Muscle layer of colon (tissue), 2 donors: ENCODE data around the gene TMEM184C.

ENCODE experiments used
- H3K27ac ChIP-seq: one replicate; pipeline ENCODE4 v1.7.0; 2013; ENCODE audit warnings: low read depth, mild to moderate bottlenecking, low read length, moderate library complexity
- H3K27me3 ChIP-seq, 2 donors: one replicate each; pipeline ENCODE4 v1.7.0; 2013; ENCODE audit warnings: low read length in 2 of 2, mild to moderate bottlenecking in 2 of 2; ENCODE audit not compliant: insufficient read depth in 2 of 2, control insufficient read depth in 1 of 2
- H3K36me3 ChIP-seq: one replicate; pipeline ENCODE4 v1.7.0; 2013; ENCODE audit warnings: mild to moderate bottlenecking, low read length; ENCODE audit not compliant: insufficient read depth
- H3K4me1 ChIP-seq: one replicate; pipeline ENCODE4 v1.7.0; 2013; ENCODE audit warnings: mild to moderate bottlenecking, low read length; ENCODE audit not compliant: insufficient read depth
- H3K4me3 ChIP-seq, 2 donors: one replicate each; pipeline ENCODE4 v1.7.0; 2013; ENCODE audit warnings: low read length in 2 of 2, low read depth in 1 of 2, mild to moderate bottlenecking in 1 of 2, moderate library complexity in 1 of 2
- H3K9ac ChIP-seq: one replicate; pipeline ENCODE4 v1.7.0; 2013; ENCODE audit warnings: low read length
- H3K9me3 ChIP-seq: one replicate; pipeline ENCODE4 v1.7.0; 2013; ENCODE audit warnings: mild to moderate bottlenecking, low read length
- donor health status: abdominal sarcoma.
- donor health status: Adenocarcinoma of cecum.

Gene TMEM184C

DNA sequence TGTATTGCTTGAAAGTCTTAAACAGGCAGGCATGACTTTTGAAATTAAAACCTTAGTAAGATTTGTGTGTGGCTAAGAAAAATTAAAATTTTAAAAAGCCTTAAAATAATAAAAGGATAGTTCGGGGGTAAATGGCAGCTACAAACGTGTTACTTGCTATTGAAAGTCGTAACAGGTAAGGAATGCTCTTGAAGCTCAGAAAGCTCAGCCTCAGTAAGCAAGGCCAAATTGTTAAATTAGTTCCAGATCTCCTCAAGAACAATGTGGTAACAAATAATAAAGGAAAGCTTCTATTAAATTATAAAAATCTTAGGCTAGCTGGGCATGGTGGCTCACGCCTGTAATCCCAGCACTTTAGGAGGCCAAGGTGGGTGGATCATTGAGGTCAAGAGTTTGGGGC is 41.3 kb downstream of the TMEM184C start:
- Histone ChIP-seq H3K4me1 (no peaks in the 10 kb centered on the region), H3K9me3 (no peaks in the 10 kb centered on the region), H3K36me3 (peaks cover 24% of the 10 kb centered on the region), H3K27ac (no peak overlapping the region), H3K9ac (no peak overlapping the region), H3K27me3 (no peaks in the 10 kb centered on the region), H3K4me3 (no peak overlapping the region)

DNA sequence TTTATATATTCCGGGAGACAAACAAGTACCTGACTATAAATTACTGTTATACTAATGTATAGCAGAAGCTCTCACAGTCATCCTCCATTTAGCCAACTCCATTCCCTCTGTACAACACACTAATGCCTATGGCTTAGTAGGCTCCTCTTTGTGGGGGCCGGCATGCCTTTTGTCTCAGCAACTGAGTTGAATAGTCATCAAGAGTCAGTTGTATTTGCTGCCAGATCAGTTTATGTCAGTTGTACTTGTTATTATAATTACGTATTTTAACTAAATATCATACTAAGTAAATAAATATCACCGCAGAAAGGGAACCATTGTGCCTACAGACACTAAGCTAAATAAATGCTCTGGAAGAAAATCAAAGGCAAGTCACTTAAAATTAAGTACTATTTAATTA is 56.9 kb downstream of the TMEM184C start:
- Histone ChIP-seq H3K4me3 (no peak overlapping the region), H3K36me3 (peaks cover 5% of the 10 kb centered on the region), H3K27ac (no peak overlapping the region), H3K9me3 (no peaks in the 10 kb centered on the region), H3K27me3 (no peaks in the 10 kb centered on the region), H3K9ac (no peak overlapping the region), H3K4me1 (peaks cover 9% of the 10 kb centered on the region)

DNA sequence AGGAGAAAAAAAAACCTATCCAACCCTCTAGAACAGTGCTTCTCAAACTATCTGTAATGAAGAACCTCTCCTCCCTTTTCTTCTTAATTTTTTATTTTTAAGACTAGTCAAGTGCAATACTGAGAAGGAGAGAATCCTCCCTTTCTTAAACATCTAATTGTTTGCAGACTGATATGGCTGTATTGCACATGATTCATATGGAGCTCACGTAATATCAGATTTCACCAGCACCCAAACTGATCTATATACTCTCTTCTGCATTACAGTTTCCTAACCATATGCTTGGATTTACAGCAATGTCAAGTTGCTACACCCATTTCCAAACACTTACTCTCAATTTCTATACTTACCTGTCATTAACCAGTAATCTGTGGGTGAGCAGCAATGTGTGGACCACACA is 57.3 kb downstream of the TMEM184C start:
- Histone ChIP-seq H3K4me1 (peaks cover 9% of the 10 kb centered on the region), H3K9me3 (no peaks in the 10 kb centered on the region), H3K4me3 (no peak overlapping the region), H3K27me3 (no peaks in the 10 kb centered on the region), H3K36me3 (peaks cover 8% of the 10 kb centered on the region), H3K9ac (no peak overlapping the region), H3K27ac (no peak overlapping the region)

GRCh38 chr4:147678106-147678505 is 60.9 kb downstream of the TMEM184C start:
- H3K4me1 ChIP-seq, result peaks cover 13% of the 10 kb centered on the region
- H3K36me3 ChIP-seq, result peaks cover 4% of the 10 kb centered on the region
- no peak overlapping the region for H3K9ac ChIP-seq
- H3K4me3 ChIP-seq, result no peak overlapping the region
- no peaks in the 10 kb centered on the region for H3K9me3 ChIP-seq
- H3K27me3 ChIP-seq, result no peaks in the 10 kb centered on the region
- H3K27ac ChIP-seq, result no peak overlapping the region

DNA sequence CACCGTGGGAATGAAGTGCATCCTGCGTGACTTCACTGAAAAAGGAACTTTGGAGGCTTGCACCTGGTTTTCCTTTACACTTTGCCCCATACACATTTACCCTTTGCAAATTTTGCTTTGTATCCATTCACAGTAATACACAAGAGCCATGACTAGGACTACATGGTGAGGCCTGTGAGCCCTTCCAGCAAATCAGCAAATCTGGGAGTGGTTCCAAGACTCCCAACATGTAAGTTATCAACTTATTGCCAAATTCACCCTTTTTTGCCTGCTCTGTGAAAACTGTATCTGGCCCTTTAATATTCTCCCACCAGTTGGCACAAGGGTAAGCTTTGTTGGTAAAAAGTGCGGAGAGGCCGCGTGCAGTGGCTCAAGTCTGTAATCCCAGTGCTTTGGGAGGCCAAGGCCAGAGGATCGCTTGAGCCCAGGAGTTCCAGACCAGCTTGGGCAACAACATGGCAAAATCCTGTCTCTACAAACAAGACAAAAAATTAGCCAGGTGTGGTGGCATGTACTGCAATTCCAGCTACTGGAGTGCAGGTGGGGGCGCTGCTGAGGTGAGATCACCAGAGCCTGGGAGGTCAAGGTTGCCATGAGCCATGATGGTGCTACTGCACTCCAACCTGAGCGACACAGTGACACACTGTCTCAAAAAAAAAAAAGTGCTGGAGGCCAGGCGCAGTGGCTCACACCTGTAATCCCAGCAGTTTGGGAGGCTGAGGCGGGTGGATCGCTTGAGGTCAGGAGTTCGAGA is 61.8 kb downstream of the TMEM184C start:
- no peak overlapping the region for H3K27ac ChIP-seq
- peaks cover 13% of the 10 kb centered on the region for H3K4me1 ChIP-seq
- no peaks in the 10 kb centered on the region for H3K9me3 ChIP-seq
- no peak overlapping the region for H3K4me3 ChIP-seq
- H3K36me3 ChIP-seq, result peaks cover 4% of the 10 kb centered on the region
- no peaks in the 10 kb centered on the region for H3K27me3 ChIP-seq
- H3K9ac ChIP-seq, result no peak overlapping the region

DNA sequence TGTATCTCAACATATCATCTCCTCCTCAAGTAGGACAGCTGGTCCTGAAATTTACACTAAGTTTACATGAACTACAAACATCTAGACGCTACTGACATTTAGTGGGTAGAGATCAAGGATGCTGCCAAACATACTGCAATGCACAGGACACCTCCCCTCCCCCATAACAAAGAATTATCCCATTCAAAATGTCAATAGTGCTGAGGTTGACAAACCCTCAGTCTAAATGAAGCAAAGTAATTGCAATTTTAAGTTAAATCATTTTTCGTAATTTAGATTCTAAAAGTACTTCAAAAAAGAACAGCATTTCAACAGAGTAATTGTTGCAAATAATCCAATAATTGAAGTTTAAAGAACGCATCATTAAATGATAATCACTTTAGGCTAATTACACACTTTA is 65.6 kb downstream of the TMEM184C start:
- Histone ChIP-seq H3K36me3 (peaks cover 4% of the 10 kb centered on the region), H3K27ac (peak overlapping the region; percentile 84), H3K4me3 (peak overlapping the region; percentile 85), H3K9ac (no peak overlapping the region), H3K9me3 (no peaks in the 10 kb centered on the region), H3K4me1 (peaks cover 13% of the 10 kb centered on the region), H3K27me3 (no peaks in the 10 kb centered on the region)

GRCh38 chr4:147683188-147683591 is 66.0 kb downstream of the TMEM184C start:
- Histone ChIP-seq H3K9me3 (no peaks in the 10 kb centered on the region), H3K4me3 (peak overlapping the region; percentile 85), H3K36me3 (peaks cover 4% of the 10 kb centered on the region), H3K4me1 (peaks cover 12% of the 10 kb centered on the region), H3K27me3 (no peaks in the 10 kb centered on the region), H3K27ac (peak overlapping the region; percentile 84), H3K9ac (peak overlapping the region; percentile 91)

- peak within 1 kb of the TSS; percentile 85 for H3K4me3 ChIP-seq
- H3K36me3 ChIP-seq, result peaks cover 3% of the 10 kb centered on the region
- H3K4me1 ChIP-seq, result peaks cover 5% of the 10 kb centered on the region
- no peaks in the 10 kb centered on the region for H3K27me3 ChIP-seq
- H3K9ac ChIP-seq, result peak within 1 kb of the TSS; percentile 91
- no peaks in the 10 kb centered on the region for H3K9me3 ChIP-seq
- peak within 1 kb of the TSS; percentile 84 for H3K27ac ChIP-seq
Observed at GRCh38 chr4:147683717-147684700, 66.8 kb downstream of the TMEM184C start, which contains the start of gene PRMT9. Gene PRMT9 (minus strand): TSS chr4:147684163. CDS start chr4:147683987, 176 bp downstream.

DNA sequence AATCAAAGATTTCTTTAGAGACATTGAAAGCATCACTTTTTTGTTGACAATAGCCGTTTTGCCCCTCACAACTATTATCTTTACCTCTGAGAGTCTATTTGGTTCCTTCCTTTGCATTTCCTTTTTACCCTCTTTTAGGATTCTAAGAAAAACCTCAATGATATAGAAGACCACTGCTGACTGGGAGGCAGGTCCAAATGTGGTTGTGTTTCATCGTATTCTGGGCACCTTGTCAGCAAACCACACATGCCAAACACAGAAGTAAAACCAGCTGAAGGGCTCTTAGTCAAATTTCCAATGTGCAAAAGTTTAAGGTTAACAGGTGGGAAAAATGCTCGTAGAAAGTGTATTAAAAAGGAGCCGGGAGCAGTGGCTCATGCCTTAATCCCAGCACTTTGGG is 71.9 kb downstream of the TMEM184C start:
- Histone ChIP-seq H3K9ac (no peak overlapping the region), H3K4me1 (no peaks in the 10 kb centered on the region), H3K27ac (no peak overlapping the region), H3K36me3 (no peaks in the 10 kb centered on the region), H3K4me3 (no peak overlapping the region), H3K27me3 (no peaks in the 10 kb centered on the region), H3K9me3 (no peaks in the 10 kb centered on the region)

DNA sequence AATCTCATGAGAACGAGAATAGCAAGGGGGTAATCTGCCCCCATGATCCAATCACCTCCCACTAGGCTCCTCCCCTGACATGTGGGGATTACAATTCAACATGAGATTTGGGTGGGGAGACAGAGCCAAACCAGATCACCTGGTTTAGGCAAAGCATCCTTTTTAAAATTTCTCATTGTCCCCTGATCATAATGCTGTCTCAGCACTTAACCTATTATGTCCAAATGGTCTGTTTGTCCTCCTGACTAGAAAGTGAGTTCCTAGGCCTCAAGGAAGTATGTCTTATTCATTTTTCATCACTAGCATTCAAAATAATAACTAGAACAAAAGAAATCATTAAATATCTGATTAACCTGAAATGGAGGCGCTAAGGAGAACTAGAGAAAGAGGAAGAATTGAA is 74.6 kb downstream of the TMEM184C start:
- H3K27ac ChIP-seq, result no peak overlapping the region
- no peaks in the 10 kb centered on the region for H3K27me3 ChIP-seq
- H3K9ac ChIP-seq, result no peak overlapping the region
- no peaks in the 10 kb centered on the region for H3K9me3 ChIP-seq
- H3K36me3 ChIP-seq, result no peaks in the 10 kb centered on the region
- no peak overlapping the region for H3K4me3 ChIP-seq
- no peaks in the 10 kb centered on the region for H3K4me1 ChIP-seq

GRCh38 chr4:147693218-147693617 is 76.0 kb downstream of the TMEM184C start:
- no peaks in the 10 kb centered on the region for H3K9me3 ChIP-seq
- H3K9ac ChIP-seq, result no peak overlapping the region
- no peaks in the 10 kb centered on the region for H3K4me1 ChIP-seq
- H3K27me3 ChIP-seq, result no peaks in the 10 kb centered on the region
- no peak overlapping the region for H3K4me3 ChIP-seq
- no peak overlapping the region for H3K27ac ChIP-seq
- no peaks in the 10 kb centered on the region for H3K36me3 ChIP-seq
